Measurements from ENCODE around the gene QKI. TPM values are rescaled to one million over a fixed set of nuclear protein-coding genes. Genes with fewer than 3 reads are reported as not detected.

QKI gene
- total RNA-seq, 4 donors from 2014 or later: 126 to 199 (median 142) TPM

DNA sequence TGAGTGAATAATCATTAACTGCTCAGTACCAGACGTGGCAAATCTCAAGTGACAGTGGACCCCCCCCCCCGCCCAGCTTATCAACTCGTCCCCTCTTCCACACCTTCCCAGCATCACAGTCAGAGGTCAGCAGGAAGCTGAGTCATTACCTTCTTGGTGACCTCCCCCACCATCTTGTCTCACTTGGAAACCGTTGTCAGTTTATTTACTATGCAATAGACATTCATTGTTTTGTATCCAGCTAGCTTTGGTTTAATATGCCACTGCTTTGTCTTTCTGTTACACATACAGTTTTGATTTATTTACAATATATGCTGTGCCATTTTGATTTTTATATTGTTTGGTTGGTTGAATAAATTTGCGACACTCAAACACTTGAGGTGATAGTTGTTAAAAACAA, 158.1 kb downstream of the QKI start:
- intact Hi-C loops (cut with DNase I; ENCODE audit: low total_unique reads): no loop called here
- H3K4me3 ChIP-seq (ENCODE audit: low read depth, poor library complexity, severe bottlenecking): no peak overlapping the region
- 65 to 67% methylated on average over 5 of the region's 5 CpGs for WGBS, 2 donors
- DNase-seq (ENCODE audit: low spot score in 2 of 2): no peak
- TF ChIP-seq POLR2A (IDR thresholded peaks at IDR 0.05): no peak
- TF ChIP-seq, protein P1, sequence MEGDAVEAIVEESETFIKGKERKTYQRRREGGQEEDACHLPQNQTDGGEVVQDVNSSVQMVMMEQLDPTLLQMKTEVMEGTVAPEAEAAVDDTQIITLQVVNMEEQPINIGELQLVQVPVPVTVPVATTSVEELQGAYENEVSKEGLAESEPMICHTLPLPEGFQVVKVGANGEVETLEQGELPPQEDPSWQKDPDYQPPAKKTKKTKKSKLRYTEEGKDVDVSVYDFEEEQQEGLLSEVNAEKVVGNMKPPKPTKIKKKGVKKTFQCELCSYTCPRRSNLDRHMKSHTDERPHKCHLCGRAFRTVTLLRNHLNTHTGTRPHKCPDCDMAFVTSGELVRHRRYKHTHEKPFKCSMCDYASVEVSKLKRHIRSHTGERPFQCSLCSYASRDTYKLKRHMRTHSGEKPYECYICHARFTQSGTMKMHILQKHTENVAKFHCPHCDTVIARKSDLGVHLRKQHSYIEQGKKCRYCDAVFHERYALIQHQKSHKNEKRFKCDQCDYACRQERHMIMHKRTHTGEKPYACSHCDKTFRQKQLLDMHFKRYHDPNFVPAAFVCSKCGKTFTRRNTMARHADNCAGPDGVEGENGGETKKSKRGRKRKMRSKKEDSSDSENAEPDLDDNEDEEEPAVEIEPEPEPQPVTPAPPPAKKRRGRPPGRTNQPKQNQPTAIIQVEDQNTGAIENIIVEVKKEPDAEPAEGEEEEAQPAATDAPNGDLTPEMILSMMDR (IDR thresholded peaks at IDR 0.05): no peak

DNA sequence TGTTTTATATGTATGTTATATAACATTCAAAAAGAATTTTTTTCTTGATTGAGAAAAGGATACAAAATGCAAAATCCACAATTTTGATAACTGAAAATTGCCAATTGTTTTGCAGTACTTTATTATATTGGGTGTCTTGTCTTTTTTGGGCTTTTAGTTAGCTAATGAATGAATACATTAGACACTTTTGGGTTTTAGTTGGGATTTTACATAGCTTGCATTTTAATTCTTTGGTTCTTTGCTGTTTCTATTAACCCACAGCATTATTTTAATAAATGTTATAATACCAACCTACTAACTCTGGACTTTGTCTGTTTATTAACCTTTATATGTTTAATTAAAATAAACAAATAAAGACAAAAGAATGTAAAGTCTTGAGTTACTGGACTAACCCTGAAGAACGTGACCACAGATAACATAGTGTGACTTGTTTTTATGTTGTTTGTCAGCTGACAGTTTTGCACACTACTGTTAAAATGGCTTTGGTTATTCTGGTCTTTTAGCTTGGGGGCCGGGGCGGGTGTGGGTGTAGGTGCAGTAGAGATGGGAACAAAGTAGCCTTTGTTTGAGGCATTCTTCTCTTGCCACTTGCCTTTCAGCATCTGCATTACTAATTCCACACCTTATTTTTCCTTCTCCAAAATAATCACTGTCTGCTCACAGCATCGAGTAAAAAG, 159.1 kb downstream of the QKI start:
- TF ChIP-seq POLR2A (IDR thresholded peaks at IDR 0.05): no peak
- TF ChIP-seq, protein P1 (IDR thresholded peaks at IDR 0.05): no peak
- 78 to 80% methylated on average over 4 of the region's 4 CpGs for WGBS, 2 donors
- intact Hi-C loops (cut with DNase I; ENCODE audit: low total_unique reads): no loop called here
- no peak overlapping the region for H3K4me3 ChIP-seq (ENCODE audit: low read depth, poor library complexity, severe bottlenecking)
- no peak for DNase-seq (ENCODE audit: low spot score in 2 of 2)

DNA sequence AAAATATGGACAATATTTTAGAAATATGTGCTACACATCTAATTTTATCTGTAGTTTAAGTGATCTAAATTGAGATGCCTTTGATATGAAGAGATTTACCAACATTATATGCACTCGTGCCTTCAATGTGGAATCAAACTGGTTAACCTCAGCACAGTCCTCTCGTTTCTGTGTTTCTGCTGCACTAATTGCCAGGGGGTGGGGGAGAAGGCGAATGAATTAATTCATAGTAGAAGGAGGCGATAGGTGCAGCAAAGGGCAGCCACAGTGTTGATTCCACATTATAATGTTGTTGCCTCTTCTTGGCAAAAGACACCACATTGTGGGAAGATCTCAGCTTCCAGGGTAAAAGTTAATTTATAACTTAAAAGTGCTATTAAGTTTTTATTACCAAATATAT, 161.6 kb downstream of the QKI start:
- no peak for DNase-seq (ENCODE audit: low spot score in 2 of 2)
- H3K4me3 ChIP-seq (ENCODE audit: low read depth, poor library complexity, severe bottlenecking): no peak overlapping the region
- TF ChIP-seq, protein P1 (IDR thresholded peaks at IDR 0.05): no peak
- TF ChIP-seq POLR2A (IDR thresholded peaks at IDR 0.05): no peak
- intact Hi-C loops (cut with DNase I; ENCODE audit: low total_unique reads): no loop called here
- 52 to 59% methylated on average over 4 of the region's 4 CpGs for WGBS, 2 donors

DNA sequence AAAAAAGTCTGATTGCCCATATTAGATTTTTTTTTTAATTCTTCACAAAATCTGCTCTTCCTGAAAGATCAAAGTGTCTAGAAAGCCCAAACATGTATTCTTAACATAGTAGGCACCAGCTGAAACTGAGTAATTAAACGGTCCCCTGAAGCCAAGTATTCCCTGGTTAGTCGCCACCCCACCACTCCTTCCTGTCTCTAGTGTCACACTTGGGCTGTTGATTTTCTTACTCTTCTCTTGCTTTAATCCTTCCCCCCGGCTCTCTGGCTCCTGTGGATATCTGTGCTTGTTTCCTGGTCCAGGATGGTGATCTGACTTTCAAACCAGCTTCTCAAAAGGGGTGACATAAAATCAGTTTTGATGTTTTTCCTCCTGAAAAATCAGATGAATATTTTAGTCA, 162.9 kb downstream of the QKI start:
- TF ChIP-seq, protein P1 (IDR thresholded peaks at IDR 0.05): no peak
- no peak for TF ChIP-seq POLR2A (IDR thresholded peaks at IDR 0.05)
- intact Hi-C loops (cut with DNase I; ENCODE audit: low total_unique reads): no loop called here
- no peak overlapping the region for H3K4me3 ChIP-seq (ENCODE audit: low read depth, poor library complexity, severe bottlenecking)
- DNase-seq (ENCODE audit: low spot score in 2 of 2): no peak
- 52 to 53% methylated on average over 3 of the region's 3 CpGs for WGBS, 2 donors

DNA sequence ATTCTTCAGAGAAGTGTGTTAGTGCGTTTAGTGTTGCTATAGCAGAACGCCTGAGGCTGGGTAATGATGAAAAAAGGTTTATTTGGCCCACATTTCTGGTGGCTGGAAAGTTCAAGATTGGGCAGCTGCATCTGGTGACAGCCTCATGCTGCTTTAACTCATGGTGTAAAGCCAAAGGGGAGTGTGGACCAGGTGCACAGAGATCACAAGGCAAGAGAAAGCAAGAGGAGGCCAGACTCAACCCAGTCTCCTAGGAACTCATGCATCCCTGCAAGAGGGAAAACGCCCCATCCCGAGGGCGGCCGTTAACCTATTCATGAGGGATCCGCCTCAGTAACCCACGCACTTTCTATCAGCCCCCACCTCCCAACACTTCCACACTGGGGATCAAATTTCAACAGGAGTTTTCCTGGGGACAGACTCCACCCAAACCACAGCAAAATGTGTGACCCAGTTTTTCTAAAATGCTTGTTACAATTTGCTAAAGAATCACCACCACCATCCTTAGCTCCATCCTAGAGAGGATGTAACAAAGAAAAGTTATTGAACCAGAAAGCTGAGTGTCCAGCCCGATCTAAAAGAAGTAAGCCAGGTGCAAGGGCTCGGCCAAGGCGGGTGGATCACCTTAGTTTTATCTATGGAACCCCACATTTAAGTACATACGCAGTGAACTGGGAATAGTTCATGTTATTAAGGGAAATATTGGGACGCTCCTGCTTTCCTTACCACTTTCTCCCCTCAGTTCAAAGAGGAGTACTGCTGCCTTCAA, 164.8 kb downstream of the QKI start:
- intact Hi-C loops (cut with DNase I; ENCODE audit: low total_unique reads): no loop called here
- no peak overlapping the region for H3K4me3 ChIP-seq (ENCODE audit: low read depth, poor library complexity, severe bottlenecking)
- no peak for TF ChIP-seq POLR2A (IDR thresholded peaks at IDR 0.05)
- TF ChIP-seq, protein P1 (IDR thresholded peaks at IDR 0.05): no peak
- WGBS, 2 donors: 31 to 36% methylated on average over 13 of the region's 13 CpGs
- peak in 1 of 2 donors; percentile 43 for DNase-seq (ENCODE audit: low spot score in 2 of 2)

All from lower leg skin (tissue), 4 donors.